ENCODE results near the gene PI3. TPM values are rescaled to one million over a fixed set of nuclear protein-coding genes. Genes with fewer than 3 reads are reported as not detected.

Gene PI3
- total and polyA plus RNA-seq, 2 experiments from 2014 or later = not detected

- peak; percentile 58 for DNase-seq (ENCODE audit: low spot score)
Observed at GRCh38 chr20:45209924-45210323, 35.2 kb downstream of the PI3 start.

GRCh38 chr20:45211569-45212474, 37.1 kb downstream of the PI3 start:
- peaks cover 34% of the 10 kb centered on the region for H3K4me1 Mint-ChIP-seq
- no peak overlapping the region for H3K4me3 Mint-ChIP-seq
- Histone ChIP-seq H3K4me2 (no peak overlapping the region), H3K36me3 (ENCODE audit: insufficient read depth) (no peaks in the 10 kb centered on the region), H3K27me3 (ENCODE audit: insufficient read depth) (0 out of 2 replicates have a peak, but pooled peaks cover 3% of the 10 kb centered on the region), H3K27ac (ENCODE audit: low read depth) (no peak overlapping the region), H4K20me1 (replicated peaks; ENCODE audit: insufficient read depth) (no peaks in the 10 kb centered on the region), H3K9me2 (ENCODE audit: insufficient read depth) (peaks cover 25% of the 10 kb centered on the region), H3K4me1 (ENCODE audit: insufficient read depth) (peaks cover 24% of the 10 kb centered on the region), H3K4me3 (no peak overlapping the region), H3F3A (replicated peaks; ENCODE audit: low read depth) (no peaks in the 10 kb centered on the region), H2AFZ (no peak overlapping the region), H3K79me2 (replicated peaks; ENCODE audit: insufficient read depth) (no peaks in the 10 kb centered on the region)
- peaks cover 5% of the 10 kb centered on the region for H3K27me3 Mint-ChIP-seq (ENCODE audit: insufficient read depth, low read depth, poor library complexity)
- H3K9me3 Mint-ChIP-seq = peaks cover 9% of the 10 kb centered on the region; the same call in 2 of the 3 replicates
- peak; percentile 32; the same call in 2 of the 3 replicates for ATAC-seq
- no peak overlapping the region for H3K27ac Mint-ChIP-seq
- peaks cover 13% of the 10 kb centered on the region; the same call in 2 of the 3 replicates for H3K36me3 Mint-ChIP-seq (ENCODE audit: low read depth)
- peak; percentile 33 for DNase-seq (ENCODE audit: low spot score)
- no peak for TF ChIP-seq STAT1 (IDR thresholded peaks at IDR 0.05; ENCODE audit: unreplicated experiment)
- TF ChIP-seq ZNF331 (CRISPR knock-in tag; IDR thresholded peaks at IDR 0.05; ENCODE audit: low read depth) = no peak
- TF ChIP-seq ZNF114 (CRISPR knock-in tag; IDR thresholded peaks at IDR 0.05) = no peak
- TF ChIP-seq ETS1 (IDR thresholded peaks at IDR 0.05) = no peak
- TF ChIP-seq JUNB (IDR thresholded peaks at IDR 0.05; ENCODE audit: unreplicated experiment) = no peak
- no peak for TF ChIP-seq EZH2 (IDR thresholded peaks at IDR 0.05; ENCODE audit: low read depth, unreplicated experiment)
- TF ChIP-seq REST (IDR thresholded peaks at IDR 0.05; ENCODE audit: unreplicated experiment) = no peak
- TF ChIP-seq POLR2AphosphoS5 (IDR thresholded peaks at IDR 0.05; ENCODE audit: low read depth) = no peak

More at GRCh38 chr20:45209924-45210323, 35.2 kb downstream of the PI3 start:
- no peak overlapping the region for H3K27ac ChIP-seq (ENCODE audit: low read depth)
- H3K27me3 ChIP-seq (ENCODE audit: insufficient read depth) = 0 out of 2 replicates have a peak, but pooled peaks cover 3% of the 10 kb centered on the region
- Mint-ChIP-seq H3K36me3 (ENCODE audit: low read depth) (peaks cover 13% of the 10 kb centered on the region; the same call in 2 of the 3 replicates), H3K4me3 (no peak overlapping the region), H3K27me3 (ENCODE audit: insufficient read depth, low read depth, poor library complexity) (peaks cover 5% of the 10 kb centered on the region), H3K4me1 (peaks cover 41% of the 10 kb centered on the region), H3K9me3 (peaks cover 9% of the 10 kb centered on the region; the same call in 1 of the 3 replicates), H3K27ac (peak overlapping the region; percentile 38)
- H4K20me1 ChIP-seq (replicated peaks; ENCODE audit: insufficient read depth) = no peaks in the 10 kb centered on the region
- no peak overlapping the region for H2AFZ ChIP-seq
- H3K4me1 ChIP-seq (ENCODE audit: insufficient read depth) = peaks cover 29% of the 10 kb centered on the region
- H3K9me2 ChIP-seq (ENCODE audit: insufficient read depth) = peaks cover 27% of the 10 kb centered on the region
- peak; percentile 48; the same call in 1 of the 2 replicates for TF ChIP-seq NANOG (IDR thresholded peaks at IDR 0.05; ENCODE audit: borderline replicate concordance)
- no peak for TF ChIP-seq CTCF (conservative IDR thresholded peaks at IDR 0.05; ENCODE audit: low read depth in 2 of 2)
- peak overlapping the region; percentile 45 for H3K4me2 ChIP-seq
- ATAC-seq = peak; percentile 91
- H3F3A ChIP-seq (replicated peaks; ENCODE audit: low read depth) = no peaks in the 10 kb centered on the region
- no peaks in the 10 kb centered on the region for H3K36me3 ChIP-seq (ENCODE audit: insufficient read depth)
- H3K4me3 ChIP-seq = no peak overlapping the region
- no peaks in the 10 kb centered on the region for H3K79me2 ChIP-seq (replicated peaks; ENCODE audit: insufficient read depth)

All from GM23338 (cell line).